SU-DHL-6 (cell line): Measurements from ENCODE around the gene MTRF1.

Source experiments
- H2AFZ ChIP-seq: fragments of 200-600 bp; sonication (generic); 2 replicates; pipeline ENCODE4 v1.6.1; 2014; ENCODE audit warnings: low read depth, mild to moderate bottlenecking, moderate library complexity, mixed read lengths, antibody characterized with exemption, low read length; ENCODE audit not compliant: severe bottlenecking
- H3F3A ChIP-seq: fragments of 200-600 bp; shearing (Covaris generic); 2 replicates; pipeline ENCODE4 v1.6.0; 2016; ENCODE audit warnings: antibody characterized with exemption, mild to moderate bottlenecking; ENCODE audit not compliant: insufficient read depth
- H3K27ac ChIP-seq: fragments of 200-600 bp; sonication (generic); 2 replicates; pipeline ENCODE4 v1.5.1; 2016; ENCODE audit warnings: low read depth, mild to moderate bottlenecking, low read length, moderate library complexity, mixed read lengths
- H3K27me3 ChIP-seq: fragments of 200-600 bp; sonication (generic), shearing (Covaris generic); 2 replicates; pipeline ENCODE4 v1.6.0; 2014; ENCODE audit warnings: mild to moderate bottlenecking, low read length
- H3K36me3 ChIP-seq: fragments of 200-600 bp; sonication (generic); 2 replicates; pipeline ENCODE4 v1.6.1; 2014; ENCODE audit warnings: mild to moderate bottlenecking, low read length, mixed read lengths
- H3K4me2 ChIP-seq: fragments of 300-600, 200-600 bp; shearing (Covaris generic), sonication (generic); 2 replicates; pipeline ENCODE4 v1.6.0; 2014; ENCODE audit warnings: low read length, low read depth, mild to moderate bottlenecking; ENCODE audit not compliant: poor library complexity, severe bottlenecking
- H3K4me3 ChIP-seq: fragments of 200-600 bp; sonication (generic); 2 replicates; pipeline ENCODE4 v1.5.1; 2014; ENCODE audit warnings: antibody characterized with exemption, low read length, mild to moderate bottlenecking, mixed read lengths; ENCODE audit not compliant: insufficient read depth, poor library complexity, severe bottlenecking
- H3K79me2 ChIP-seq: fragments of 200-600 bp; sonication (generic); 2 replicates; pipeline ENCODE4 v1.6.1; 2014; ENCODE audit warnings: mild to moderate bottlenecking, low read length, moderate library complexity; ENCODE audit not compliant: insufficient read depth
- H3K9ac ChIP-seq: fragments of 200-600 bp; sonication (generic); 2 replicates; pipeline ENCODE4 v1.7.0; 2014; ENCODE audit warnings: mild to moderate bottlenecking, low read length
- H3K9me2 ChIP-seq: fragments of 200-600 bp; sonication (generic); replicated peaks from 2 replicates; pipeline ENCODE4 v1.6.1; 2014; ENCODE audit warnings: low read length; ENCODE audit not compliant: insufficient read depth
- H3K9me3 ChIP-seq: fragments of 200-600 bp; sonication (generic); 2 replicates; pipeline ENCODE4 v1.6.1; 2014; ENCODE audit warnings: low read length, mixed read lengths; ENCODE audit not compliant: insufficient read depth
- H4K20me1 ChIP-seq: fragments of 200-600 bp; sonication (generic); 2 replicates; pipeline ENCODE4 v1.6.1; 2014; ENCODE audit warnings: low read depth, mild to moderate bottlenecking, antibody characterized with exemption, low read length, moderate library complexity, mixed read lengths
- CTCF ChIP-seq: fragments of 200-600 bp; sonication (generic); IDR thresholded peaks from one replicate; pipeline ENCODE4 v1.5.1; 2017; ENCODE audit warnings: antibody characterized with exemption, mild to moderate bottlenecking, low read length, moderate library complexity; ENCODE audit not compliant: insufficient read depth, poor library complexity, severe bottlenecking
- EZH2phosphoT487 ChIP-seq: fragments of 200-600 bp; sonication (generic), shearing (Covaris generic); conservative IDR thresholded peaks from 2 replicates; pipeline ENCODE4 v1.6.1; 2018; ENCODE audit warnings: mild to moderate bottlenecking, antibody characterized with exemption, low read length, moderate library complexity, mixed read lengths

Gene MTRF1

GRCh38 chr13:41232578-41233480, 30.5 kb downstream of the MTRF1 start:
- Histone ChIP-seq H3K79me2 (no peaks in the 10 kb centered on the region), H3K27me3 (no peaks in the 10 kb centered on the region), H3K4me3 (no peak overlapping the region), H4K20me1 (no peaks in the 10 kb centered on the region), H2AFZ (no peak overlapping the region), H3K9me2 (no peaks in the 10 kb centered on the region), H3K9me3 (no peaks in the 10 kb centered on the region), H3K4me2 (peak overlapping the region; percentile 27), H3K27ac (peak overlapping the region; percentile 54), H3K9ac (0 out of 2 replicates have a peak overlapping the region, but pooled peaks have one; percentile 5), H3F3A (peaks cover 5% of the 10 kb centered on the region; the same call in 1 of the 2 replicates), H3K36me3 (peaks cover 7% of the 10 kb centered on the region; the same call in 1 of the 2 replicates)
- TF ChIP-seq EZH2phosphoT487, result no peak

- Histone ChIP-seq H3K27me3 (no peaks in the 10 kb centered on the region), H3K4me3 (no peak overlapping the region), H3K4me2 (no peak overlapping the region), H3K27ac (peak overlapping the region; percentile 54), H2AFZ (no peak overlapping the region), H3K79me2 (no peaks in the 10 kb centered on the region), H3K9me3 (no peaks in the 10 kb centered on the region), H3K36me3 (peaks cover 7% of the 10 kb centered on the region; the same call in 1 of the 2 replicates), H3F3A (peaks cover 5% of the 10 kb centered on the region; the same call in 1 of the 2 replicates), H3K9me2 (no peaks in the 10 kb centered on the region), H4K20me1 (no peaks in the 10 kb centered on the region), H3K9ac (no peak overlapping the region)
- TF ChIP-seq CTCF (no peak), EZH2phosphoT487 (no peak)
Observed at GRCh38 chr13:41231786-41232185, 31.6 kb downstream of the MTRF1 start.

- H4K20me1 ChIP-seq, result no peaks in the 10 kb centered on the region
- no peaks in the 10 kb centered on the region for H3K9me3 ChIP-seq
- TF ChIP-seq CTCF (no peak), EZH2phosphoT487 (no peak)
- H3K36me3 ChIP-seq, result peaks cover 7% of the 10 kb centered on the region; the same call in 1 of the 2 replicates
- H2AFZ ChIP-seq, result no peak overlapping the region
- no peaks in the 10 kb centered on the region for H3K9me2 ChIP-seq
- no peaks in the 10 kb centered on the region for H3K79me2 ChIP-seq
- H3K9ac ChIP-seq, result no peak overlapping the region
- no peak overlapping the region for H3K4me2 ChIP-seq
- H3K4me3 ChIP-seq, result no peak overlapping the region
- peaks cover 5% of the 10 kb centered on the region; the same call in 1 of the 2 replicates for H3F3A ChIP-seq
- H3K27me3 ChIP-seq, result no peaks in the 10 kb centered on the region
- H3K27ac ChIP-seq, result no peak overlapping the region
Observed at GRCh38 chr13:41231025-41231677, 32.2 kb downstream of the MTRF1 start.
